ENCODE results near the gene CAD. TPM values are rescaled to one million over a fixed set of nuclear protein-coding genes. Genes with fewer than 3 reads are reported as not detected.

CAD gene
- total and polyA plus RNA-seq, 10 of the 15 experiments (the other 5 are each of a cell fraction or from before 2014, with no cell fraction given) = 7.6 to 119 (median 50.7) TPM

- no peak for TF ChIP-seq ZNF592 (IDR thresholded peaks at IDR 0.05)
- no peak for TF ChIP-seq IRF5 (IDR thresholded peaks at IDR 0.05; ENCODE audit: borderline replicate concordance)
- TF ChIP-seq POLR2AphosphoS5 (IDR thresholded peaks at IDR 0.05; ENCODE audit: low read length) = no peak
- 0 out of 2 replicates have a peak, but pooled peaks have one; percentile 24 for TF ChIP-seq NR2F1 (conservative IDR thresholded peaks at IDR 0.05)
- TF ChIP-seq ZSCAN29 (IDR thresholded peaks at IDR 0.05) = no peak
- peak; percentile 98 for TF ChIP-seq BHLHE40 (IDR thresholded peaks at IDR 0.05; ENCODE audit: borderline replicate concordance in 1 of 2, low read depth in 2 of 2, low read length in 1 of 2)
- no peak for TF ChIP-seq CEBPZ (IDR thresholded peaks at IDR 0.05; ENCODE audit: low read depth, low read length)
- peak; percentile 56; the same call in 1 of the 2 replicates for TF ChIP-seq IKZF1 (conservative IDR thresholded peaks at IDR 0.05)
- TF ChIP-seq USF1 (IDR thresholded peaks at IDR 0.05; ENCODE audit: borderline replicate concordance, extremely low read length, insufficient read depth, low read depth, low read length) = peak; percentile 69
- TF ChIP-seq CHD2 (IDR thresholded peaks at IDR 0.05; ENCODE audit: borderline replicate concordance, low read depth, low read length) = no peak
- TF ChIP-seq BCL3 (IDR thresholded peaks at IDR 0.05; ENCODE audit: borderline replicate concordance, insufficient read depth, low read depth, low read length, poor library complexity, severe bottlenecking) = no peak
- no peak for TF ChIP-seq RFX5 (IDR thresholded peaks at IDR 0.05; ENCODE audit: low read depth, low read length)
Observed at GRCh38 chr2:27264753-27265535, 47.8 kb downstream of the CAD start (continued).

All from GM12878 (cell line).